HepG2 (cell line): ENCODE measurements around the gene GAREM1. TPM values are rescaled to one million over a fixed set of nuclear protein-coding genes. Genes with fewer than 3 reads are reported as not detected.
A peak's percentile ranks its signal among the peaks of the same experiment; 100 is the strongest.

Experiments used
- ATAC-seq: fragments of 200-7000 bp; cut with Tn5 transposase; 3 replicates; pipeline ENCODE4 v1.9.1; 2020; ENCODE audit warnings: mild to moderate bottlenecking, moderate library complexity
- BruUV-seq: library from RNA; stranded (reverse); fragments of 400-500 nt; replicated peaks from 2 replicates; lab custom pipeline; 2021; lab: Mats Ljungman, UMichigan
- CTCF ChIA-PET: fragments of 300-600 bp; formaldehyde crosslinking; extraction: SDS; loops from one replicate; lab custom pipeline; 2021; ENCODE audit warnings: low total read pairs, inconsistent platforms, low intra/inter-chr PET ratio; lab: Yijun Ruan, JAX
- POLR2A ChIA-PET: fragments of 350-600 bp; sonication (Branson Sonifier 250); formaldehyde crosslinking; loops from one replicate; lab custom pipeline; 2020; ENCODE audit warnings: antibody characterized with exemption, inconsistent platforms; lab: Yijun Ruan, JAX
- DNase-seq: peaks from one replicate; pipeline ENCODE4 v3.0.0-alpha.2; 2015; ENCODE audit warnings: low spot score
- FAIRE-seq: peaks from 3 replicates; lab custom pipeline; 2011; peaks lifted over from hg19 to GRCh38; lab: Jason Lieb, UNC
- H2AFZ ChIP-seq: one replicate; pipeline ENCODE4 v1.6.1; 2011; ENCODE audit warnings: low read length, inconsistent platforms
- H3K27ac ChIP-seq: fragments of 300-600 bp; 3 replicates; pipeline ENCODE4 v1.8.0; 2011; ENCODE audit warnings: mixed run types, mild to moderate bottlenecking, mixed read lengths, low read length, inconsistent platforms; ENCODE audit not compliant: insufficient read depth; ENCODE audit errors: extremely low read length
- H3K27me3 ChIP-seq, 2 experiments: fragments of 200-600 bp in 1 of 2; 2 replicates in 1 of 2; 3 replicates in 1 of 2; pipeline versions ENCODE4 v1.6.0 to v1.8.0; 2011; ENCODE audit warnings: low read length in 2 of 2, mild to moderate bottlenecking in 2 of 2, moderate library complexity in 2 of 2, inconsistent platforms in 1 of 2; ENCODE audit not compliant: insufficient read depth in 2 of 2, control insufficient read depth in 1 of 2
- H3K36me3 ChIP-seq, 2 experiments: fragments of 200-600 bp in 1 of 2; replicated peaks in 1 of 2; 2 replicates in 1 of 2; 3 replicates in 1 of 2; pipeline versions ENCODE4 v1.5.1 to v1.8.0; 2011; ENCODE audit warnings: low read length in 2 of 2, inconsistent platforms in 1 of 2; ENCODE audit not compliant: insufficient read depth in 2 of 2, control insufficient read depth in 1 of 2
- H3K4me1 ChIP-seq: 2 replicates; pipeline ENCODE4 v1.5.1; 2012; ENCODE audit warnings: low read length, inconsistent platforms; ENCODE audit not compliant: insufficient read depth
- H3K4me2 ChIP-seq: 2 replicates; pipeline ENCODE4 v1.6.0; 2011; ENCODE audit warnings: low read depth, low read length, inconsistent platforms
- H3K4me3 ChIP-seq, 3 experiments: fragments of 200-600 bp in 1 of 3; sonication (generic), shearing (Covaris generic) in 1 of 3; replicated peaks in 1 of 3; 2 replicates each; pipeline ENCODE4 v1.5.1; 2011 to 2016; ENCODE audit warnings: low read length in 3 of 3, inconsistent platforms in 2 of 3, low read depth in 2 of 3, mild to moderate bottlenecking in 2 of 3, control low read depth in 1 of 3, mixed read lengths in 1 of 3; ENCODE audit not compliant: insufficient read depth in 1 of 3
- H3K79me2 ChIP-seq: one replicate; pipeline ENCODE4 v1.6.1; 2011; ENCODE audit warnings: low read length, inconsistent platforms; ENCODE audit not compliant: insufficient read depth
- H3K9ac ChIP-seq: 2 replicates; pipeline ENCODE4 v1.6.0; 2011; ENCODE audit warnings: mild to moderate bottlenecking, low read depth, low read length, inconsistent platforms; ENCODE audit not compliant: insufficient read depth
- H3K9me3 ChIP-seq: 2 replicates; pipeline ENCODE4 v1.5.1; 2012; ENCODE audit warnings: mild to moderate bottlenecking, low read length
- H4K20me1 ChIP-seq: 2 replicates; pipeline ENCODE4 v1.6.0; 2011; ENCODE audit warnings: inconsistent platforms, mild to moderate bottlenecking, low read length, moderate library complexity; ENCODE audit not compliant: insufficient read depth
- CTCF ChIP-seq: sonication (generic); formaldehyde crosslinking; IDR thresholded peaks from 2 replicates; pipeline ENCODE4 v1.5.0; 2020; ENCODE audit warnings: mild to moderate bottlenecking, missing genetic modification reagents, moderate library complexity
- MXD1 ChIP-seq: sonication (generic); formaldehyde crosslinking; IDR thresholded peaks from 2 replicates; pipeline ENCODE4 v1.4.0; 2020; ENCODE audit warnings: mild to moderate bottlenecking, missing genetic modification reagents
- NFRKB ChIP-seq: fragments of 450-650 bp; IDR thresholded peaks from 2 replicates; pipeline ENCODE4 v1.6.1; 2017
- SMAD9 ChIP-seq: sonication (generic); formaldehyde crosslinking; IDR thresholded peaks from 2 replicates; pipeline ENCODE4 v1.5.1; 2020; ENCODE audit warnings: mild to moderate bottlenecking, missing genetic modification reagents
- STAG1 ChIP-seq: sonication (generic); formaldehyde crosslinking; IDR thresholded peaks from 2 replicates; pipeline ENCODE4 v1.4.0; 2020; ENCODE audit warnings: missing genetic modification reagents
- TOPORS ChIP-seq: sonication (generic); formaldehyde crosslinking; IDR thresholded peaks from 2 replicates; pipeline ENCODE4 v1.8.0; 2023; ENCODE audit warnings: mild to moderate bottlenecking, missing genetic modification reagents
- ZNF142 ChIP-seq: sonication (generic); formaldehyde crosslinking; IDR thresholded peaks from 2 replicates; pipeline ENCODE4 v1.4.0; 2020; ENCODE audit warnings: missing genetic modification reagents
- ZNF143 ChIP-seq: sonication (generic); formaldehyde crosslinking; IDR thresholded peaks from 2 replicates; pipeline ENCODE4 v1.4.0; 2020; ENCODE audit warnings: missing genetic modification reagents
- ZNF607 ChIP-seq: sonication (generic); formaldehyde crosslinking; IDR thresholded peaks from 2 replicates; pipeline ENCODE4 v1.5.1; 2020; ENCODE audit warnings: missing genetic modification reagents, mild to moderate bottlenecking, borderline replicate concordance
- ZNF816 ChIP-seq: sonication (generic); formaldehyde crosslinking; IDR thresholded peaks from 2 replicates; pipeline ENCODE4 v1.8.0; 2022; ENCODE audit warnings: missing genetic modification reagents, mild to moderate bottlenecking, borderline replicate concordance
- WGBS: methylation state at CpG from one replicate; pipeline ENCODE4 v1.1.6; 2017; ENCODE audit warnings: low lambda C conversion rate; 5-methylcytosine and 5-hydroxymethylcytosine counted together
- in situ Hi-C: cut with HindIII; loops from 2 replicates; pipeline ENCODE4 v1.10.0; 2017; ENCODE audit warnings: low pct_unique_long_range_greater_than_20kb; ENCODE audit not compliant: extremely low pct_ligation_motif_present
- intact Hi-C: fragments of 100-400 bp; cut with micrococcal nuclease; formaldehyde crosslinking; loops from one replicate; pipeline ENCODE4 v1.10.0; 2022; ENCODE audit not compliant: unreplicated experiment
- polyA plus RNA-seq, 8 experiments: library from polyadenylated mRNA; depleted of rRNA in 3 of 8; stranded (reverse) in 7 of 8; unstranded in 1 of 8; fragments of >200 nt; fragmentation: Illumina TruSeq in 4 of 8; extraction: Trizol in 4 of 8; gene quantifications; 2 replicates each; pipeline versions ENCODE4 v1.2.1 to v1.2.3, GENCODE V29; 2011 to 2016; ENCODE audit warnings: low read depth in 4 of 8, missing spikeins in 1 of 8, mixed read lengths in 1 of 8; ENCODE audit not compliant: insufficient read depth in 1 of 8
- total RNA-seq, 5 experiments: library from RNA; depleted of rRNA; stranded (reverse); fragments of >200 nt; fragmentation: Illumina TruSeq; extraction: Trizol; gene quantifications; 2 replicates each; pipeline ENCODE4 v1.2.3, GENCODE V29; 2016; ENCODE audit warnings: low read depth in 1 of 5

The GAREM1 gene
- total and polyA plus RNA-seq, 2 of the 13 experiments (the other 11 are each of a cell fraction or from before 2014, with no cell fraction given): 2.5 to 2.9 TPM

GRCh38 chr18:32335228-32335627 lies 135.5 kb downstream of the GAREM1 start (continued):
- no peak for TF ChIP-seq MXD1
- TF ChIP-seq, all 625 proteins: peak for 0

GRCh38 chr18:32333781-32334180 lies 136.9 kb downstream of the GAREM1 start:
- Histone ChIP-seq H3K4me1 (no peaks in the 10 kb centered on the region), H3K4me2 (no peak overlapping the region), H3K27ac (no peak overlapping the region), H3K9me3 (no peaks in the 10 kb centered on the region), H3K27me3 (no peaks in the 10 kb centered on the region), H4K20me1 (no peaks in the 10 kb centered on the region), H3K36me3 (no peaks in the 10 kb centered on the region), H2AFZ (no peak overlapping the region), H3K79me2 (no peaks in the 10 kb centered on the region), H3K9ac (no peak overlapping the region), H3K4me3 (no peak overlapping the region)
- ChIA-PET CTCF (no interaction called here), POLR2A (no interaction called here)
- 95% methylated on average over 7 of the region's 7 CpGs for WGBS
- FAIRE-seq (no peak), ATAC-seq (peak; percentile 63), DNase-seq (no peak)
- in situ Hi-C loops: no loop called here
- BruUV-seq: no TSS peak
- intact Hi-C loops: no loop called here
- peak; percentile 38; the same call in 1 of the 2 replicates for TF ChIP-seq STAG1 (CRISPR knock-in tag)
- peak; percentile 36; the same call in 1 of the 2 replicates for TF ChIP-seq CTCF (CRISPR knock-in tag)
- no peak for TF ChIP-seq NFRKB

GRCh38 chr18:32332708-32333107 lies 138.0 kb downstream of the GAREM1 start:
- BruUV-seq: no TSS peak
- no peak for ATAC-seq
- H3K27ac ChIP-seq: no peak overlapping the region
- in situ Hi-C loops (no loop called here), intact Hi-C loops (no loop called here)
- H3K4me2 ChIP-seq: no peak overlapping the region
- H3K4me3 ChIP-seq: no peak overlapping the region
- FAIRE-seq: no peak
- DNase-seq: no peak
- no peak overlapping the region for H2AFZ ChIP-seq
- no peaks in the 10 kb centered on the region for H4K20me1 ChIP-seq
- no peaks in the 10 kb centered on the region for H3K36me3 ChIP-seq
- no peak overlapping the region for H3K9ac ChIP-seq
- H3K9me3 ChIP-seq: no peaks in the 10 kb centered on the region
- 96% methylated on average over 5 of the region's 5 CpGs for WGBS
- H3K79me2 ChIP-seq: no peaks in the 10 kb centered on the region
- no peaks in the 10 kb centered on the region for H3K4me1 ChIP-seq
- POLR2A ChIA-PET: no interaction called here
- CTCF ChIA-PET: no interaction called here
- no peaks in the 10 kb centered on the region for H3K27me3 ChIP-seq
- TF ChIP-seq ZNF143 (CRISPR knock-in tag) (no peak), TOPORS (CRISPR knock-in tag) (no peak), SMAD9 (CRISPR knock-in tag) (no peak), ZNF816 (CRISPR knock-in tag) (no peak), ZNF607 (CRISPR knock-in tag) (no peak), ZNF142 (no peak)
